Astrocyte of the spinal cord (primary cell): ENCODE results near the gene ENTPD3.
A peak's percentile ranks its signal among the peaks of the same experiment; 100 is the strongest.

Experiments used
- DNase-seq: peaks from one replicate; pipeline ENCODE4 v3.0.0; 2011; ENCODE audit warnings: low read depth, low spot score
- H3K4me3 ChIP-seq: 2 replicates; pipeline ENCODE4 v1.5.1; 2011; ENCODE audit warnings: low read depth, mild to moderate bottlenecking, low read length, moderate library complexity
- in situ Hi-C: cut with HindIII; loops from 2 replicates; pipeline ENCODE4 v1.10.0; 2017; ENCODE audit warnings: low sequenced_read_pairs
- TF ChIP-seq, protein P1 (sequence below): IDR thresholded peaks from 2 replicates; pipeline ENCODE4 v1.5.1; 2012; ENCODE audit warnings: low read depth, mild to moderate bottlenecking, low read length, inconsistent platforms

The ENTPD3 gene

GRCh38 chr3:40397912-40398311 is 10.9 kb downstream of the ENTPD3 start:
- no peak for DNase-seq
- in situ Hi-C loops, result no loop called here
- H3K4me3 ChIP-seq, result no peak overlapping the region
- TF ChIP-seq, protein P1, sequence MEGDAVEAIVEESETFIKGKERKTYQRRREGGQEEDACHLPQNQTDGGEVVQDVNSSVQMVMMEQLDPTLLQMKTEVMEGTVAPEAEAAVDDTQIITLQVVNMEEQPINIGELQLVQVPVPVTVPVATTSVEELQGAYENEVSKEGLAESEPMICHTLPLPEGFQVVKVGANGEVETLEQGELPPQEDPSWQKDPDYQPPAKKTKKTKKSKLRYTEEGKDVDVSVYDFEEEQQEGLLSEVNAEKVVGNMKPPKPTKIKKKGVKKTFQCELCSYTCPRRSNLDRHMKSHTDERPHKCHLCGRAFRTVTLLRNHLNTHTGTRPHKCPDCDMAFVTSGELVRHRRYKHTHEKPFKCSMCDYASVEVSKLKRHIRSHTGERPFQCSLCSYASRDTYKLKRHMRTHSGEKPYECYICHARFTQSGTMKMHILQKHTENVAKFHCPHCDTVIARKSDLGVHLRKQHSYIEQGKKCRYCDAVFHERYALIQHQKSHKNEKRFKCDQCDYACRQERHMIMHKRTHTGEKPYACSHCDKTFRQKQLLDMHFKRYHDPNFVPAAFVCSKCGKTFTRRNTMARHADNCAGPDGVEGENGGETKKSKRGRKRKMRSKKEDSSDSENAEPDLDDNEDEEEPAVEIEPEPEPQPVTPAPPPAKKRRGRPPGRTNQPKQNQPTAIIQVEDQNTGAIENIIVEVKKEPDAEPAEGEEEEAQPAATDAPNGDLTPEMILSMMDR, result no peak

- H3K4me3 ChIP-seq, result no peak overlapping the region
- TF ChIP-seq, protein P1, result no peak
- in situ Hi-C loops, result no loop called here
- DNase-seq, result no peak
Observed at GRCh38 chr3:40398346-40398745, 11.4 kb downstream of the ENTPD3 start.

DNA sequence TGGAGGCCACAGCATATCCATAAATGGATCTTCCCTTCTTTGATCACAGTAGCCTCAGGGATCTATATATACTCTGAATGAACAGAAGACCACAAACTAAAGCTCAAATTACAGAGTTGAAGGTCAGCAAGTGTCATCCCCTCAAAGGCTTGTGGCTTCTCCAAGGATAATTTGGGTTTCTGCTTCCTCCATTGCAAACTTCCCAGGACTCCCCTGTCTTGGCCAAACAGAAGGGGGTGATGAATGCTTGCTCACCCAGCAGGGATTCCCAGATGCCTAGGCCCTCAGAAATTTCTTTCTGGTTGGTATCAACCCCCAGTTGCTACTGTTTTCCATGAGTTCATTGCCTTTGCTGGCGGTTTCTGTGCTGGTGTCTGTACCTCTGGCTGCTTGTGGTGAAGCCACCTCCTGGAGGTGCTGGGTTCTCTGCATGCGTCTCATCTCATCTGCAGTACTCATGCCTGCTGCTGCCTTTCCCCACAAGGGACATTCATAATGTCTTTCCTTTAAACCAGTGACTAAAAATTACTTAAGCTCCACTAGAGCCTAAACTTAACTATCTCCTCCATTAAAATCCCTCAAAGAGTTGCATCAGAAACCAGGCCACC is 17.7 kb downstream of the ENTPD3 start:
- H3K4me3 ChIP-seq, result no peak overlapping the region
- in situ Hi-C loops, result no loop called here
- peak; percentile 45 for DNase-seq
- TF ChIP-seq, protein P1, result no peak

GRCh38 chr3:40407007-40407406 is 20.0 kb downstream of the ENTPD3 start:
- TF ChIP-seq, protein P1, result no peak
- no peak overlapping the region for H3K4me3 ChIP-seq
- no peak for DNase-seq
- in situ Hi-C loops, result no loop called here

DNA sequence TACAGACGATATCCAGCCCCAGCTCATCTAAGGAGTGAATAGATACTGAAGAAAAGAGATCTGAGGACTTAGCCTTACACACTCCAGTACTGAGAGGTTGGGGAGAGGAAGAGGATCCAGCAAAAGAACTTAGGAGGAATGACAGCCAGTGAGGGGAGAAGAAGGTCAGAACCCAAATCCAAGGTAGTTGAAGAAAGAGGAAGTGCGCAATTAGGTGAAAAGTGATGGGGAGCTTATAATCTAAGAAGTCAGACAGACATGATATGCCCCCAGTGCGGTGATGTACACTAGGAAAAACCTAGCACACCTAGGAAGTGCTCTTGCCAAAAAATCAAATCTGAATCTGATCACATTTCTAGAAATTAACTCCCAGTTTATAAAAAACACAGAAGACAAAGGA is 20.6 kb downstream of the ENTPD3 start:
- TF ChIP-seq, protein P1, result no peak
- no peak overlapping the region for H3K4me3 ChIP-seq
- DNase-seq, result no peak
- in situ Hi-C loops, result no loop called here

DNA sequence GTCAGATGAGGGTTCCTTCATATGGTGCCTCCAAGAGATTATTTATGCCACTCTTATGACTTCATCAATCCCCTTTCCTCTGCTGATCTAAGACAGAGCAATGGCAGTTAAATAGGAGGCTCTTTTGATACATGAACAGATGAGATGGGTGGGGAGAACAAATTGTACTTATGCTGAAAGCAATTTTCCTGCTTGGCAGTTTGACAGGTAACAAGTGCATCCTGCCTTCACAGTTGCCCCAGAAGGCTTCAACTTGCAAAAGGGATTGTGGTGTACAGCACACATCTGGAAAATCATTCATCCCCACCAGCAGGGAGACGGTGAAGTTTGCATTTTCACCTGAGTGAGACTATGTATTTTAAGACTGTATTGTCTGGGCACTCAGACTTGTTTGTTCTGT is 27.3 kb downstream of the ENTPD3 start:
- TF ChIP-seq, protein P1, result no peak
- H3K4me3 ChIP-seq, result no peak overlapping the region
- in situ Hi-C loops, result no loop called here
- no peak for DNase-seq
